Mesendoderm (in vitro differentiated cells): Measurements from ENCODE around the gene ADAMTS4.

Experiments used
- DNase-seq: peaks from one replicate; pipeline ENCODE4 v3.0.0; 2013
- H2AK5ac ChIP-seq: 2 replicates; pipeline ENCODE4 v1.6.1; 2013; ENCODE audit warnings: low read length, inconsistent platforms
- H2BK120ac ChIP-seq: 2 replicates; pipeline ENCODE4 v1.6.1; 2013; ENCODE audit warnings: low read depth, mild to moderate bottlenecking, low read length, moderate library complexity, mixed read lengths
- H2BK15ac ChIP-seq: replicated peaks from 2 replicates; pipeline ENCODE4 v1.6.1; 2013; ENCODE audit warnings: low read depth, mild to moderate bottlenecking, moderate library complexity
- H2BK5ac ChIP-seq: 2 replicates; pipeline ENCODE4 v1.6.1; 2013; ENCODE audit warnings: low read length, inconsistent platforms
- H3K18ac ChIP-seq: 2 replicates; pipeline ENCODE4 v1.6.1; 2013; ENCODE audit warnings: mild to moderate bottlenecking, low read length, mixed read lengths
- H3K23ac ChIP-seq: one replicate; pipeline ENCODE4 v1.6.1; 2013; ENCODE audit warnings: low read length
- H3K27ac ChIP-seq: 2 replicates; pipeline ENCODE4 v1.5.1; 2013; ENCODE audit warnings: low read depth, mild to moderate bottlenecking, inconsistent platforms, low read length, moderate library complexity
- H3K27me3 ChIP-seq: 2 replicates; pipeline ENCODE4 v1.6.1; 2013; ENCODE audit warnings: low read length, control low read depth, mild to moderate bottlenecking, inconsistent platforms; ENCODE audit not compliant: insufficient read depth, poor library complexity
- H3K36me3 ChIP-seq: 2 replicates; pipeline ENCODE4 v1.6.1; 2013; ENCODE audit warnings: low read length, inconsistent platforms; ENCODE audit not compliant: control insufficient read depth, insufficient read depth
- H3K4ac ChIP-seq: one replicate; pipeline ENCODE4 v1.6.1; 2013; ENCODE audit warnings: low read depth, mild to moderate bottlenecking, low read length, moderate library complexity
- H3K4me1 ChIP-seq: 2 replicates; pipeline ENCODE4 v1.6.1; 2013; ENCODE audit warnings: low read depth, low read length, inconsistent platforms; ENCODE audit not compliant: control insufficient read depth
- H3K4me2 ChIP-seq: 2 replicates; pipeline ENCODE4 v1.6.1; 2013; ENCODE audit warnings: low read length
- H3K4me3 ChIP-seq: 2 replicates; pipeline ENCODE4 v1.5.1; 2013; ENCODE audit warnings: mild to moderate bottlenecking, low read length
- H3K56ac ChIP-seq: one replicate; pipeline ENCODE4 v1.6.1; 2013; ENCODE audit warnings: low read length
- H3K79me1 ChIP-seq: 2 replicates; pipeline ENCODE4 v1.6.1; 2013; ENCODE audit warnings: low read length, inconsistent platforms
- H3K79me2 ChIP-seq: 2 replicates; pipeline ENCODE4 v1.6.1; 2013; ENCODE audit warnings: mild to moderate bottlenecking, low read length; ENCODE audit not compliant: control insufficient read depth, insufficient read depth
- H3K9ac ChIP-seq: 2 replicates; pipeline ENCODE4 v1.6.1; 2013; ENCODE audit warnings: low read length, inconsistent platforms
- H4K5ac ChIP-seq: one replicate; pipeline ENCODE4 v1.6.1; 2013; ENCODE audit warnings: low read length
- H4K8ac ChIP-seq: one replicate; pipeline ENCODE4 v1.6.1; 2013; ENCODE audit warnings: low read depth, mild to moderate bottlenecking, control low read depth, low read length, moderate library complexity
- WGBS: extraction: QIAGEN DNeasy Blood & Tissue Kit; methylation state at CpG from one replicate; pipeline ENCODE4 v1.1.7; 2013; ENCODE audit warnings: low lambda C conversion rate, missing lambda C conversion rate; ENCODE audit not compliant: insufficient coverage; ENCODE audit errors: extremely low coverage; 5-methylcytosine and 5-hydroxymethylcytosine counted together

Gene ADAMTS4

GRCh38 chr1:161157867-161158266 lies 41.0 kb downstream of the ADAMTS4 start:
- no peak for DNase-seq
- Histone ChIP-seq H3K9ac (no peak overlapping the region), H3K79me1 (peaks cover 5% of the 10 kb centered on the region), H3K18ac (no peak overlapping the region), H3K36me3 (no peaks in the 10 kb centered on the region), H4K8ac (no peak overlapping the region), H4K5ac (no peak overlapping the region), H2BK120ac (no peak overlapping the region), H2BK5ac (no peak overlapping the region), H3K23ac (no peak overlapping the region), H3K4me1 (peaks cover 4% of the 10 kb centered on the region), H3K4me2 (no peak overlapping the region), H2AK5ac (no peak overlapping the region), H3K27me3 (no peaks in the 10 kb centered on the region), H3K27ac (no peak overlapping the region), H2BK15ac (no peak overlapping the region), H3K56ac (no peak overlapping the region), H3K4ac (no peak overlapping the region), H3K4me3 (no peak overlapping the region), H3K79me2 (no peaks in the 10 kb centered on the region)
- WGBS = no CpG with 5 or more reads among the region's 1 CpG

GRCh38 chr1:161153682-161154337 lies 45.0 kb downstream of the ADAMTS4 start, which contains the start of gene UFC1:
UFC1 (plus strand) TSS chr1:161153978; CDS start chr1:161153998, 20 bp downstream.
- Histone ChIP-seq H3K36me3 (no peaks in the 10 kb centered on the region), H2AK5ac (no peak within 1 kb of the TSS), H3K4me1 (peaks cover 2% of the 10 kb centered on the region), H4K5ac (peak within 1 kb of the TSS; percentile 64), H3K23ac (no peak within 1 kb of the TSS), H3K79me1 (no peaks in the 10 kb centered on the region), H3K18ac (peak within 1 kb of the TSS; percentile 77), H3K27me3 (no peaks in the 10 kb centered on the region), H3K4me2 (peak within 1 kb of the TSS; percentile 47), H3K4ac (peak within 1 kb of the TSS; percentile 7), H3K4me3 (peak within 1 kb of the TSS; percentile 59), H2BK15ac (no peak within 1 kb of the TSS), H2BK120ac (no peak within 1 kb of the TSS), H3K27ac (peak within 1 kb of the TSS; percentile 28), H3K9ac (peak within 1 kb of the TSS; percentile 79), H2BK5ac (peak within 1 kb of the TSS; percentile 84), H3K56ac (peak within 1 kb of the TSS; percentile 95), H3K79me2 (no peaks in the 10 kb centered on the region), H4K8ac (peak within 1 kb of the TSS; percentile 91)
- DNase-seq = peak; percentile 95
- no CpG with 5 or more reads among the region's 33 CpGs for WGBS

- H2BK120ac ChIP-seq = no peak overlapping the region
- no peak overlapping the region for H3K4ac ChIP-seq
- WGBS = no CpG with 5 or more reads among the region's 9 CpGs
- H2BK5ac ChIP-seq = no peak overlapping the region
- no peak overlapping the region for H2AK5ac ChIP-seq
- no peaks in the 10 kb centered on the region for H3K79me2 ChIP-seq
- H3K36me3 ChIP-seq = no peaks in the 10 kb centered on the region
- H3K9ac ChIP-seq = no peak overlapping the region
- H3K4me1 ChIP-seq = peaks cover 2% of the 10 kb centered on the region
- peak overlapping the region; percentile 0 for H3K56ac ChIP-seq
- H3K27me3 ChIP-seq = no peaks in the 10 kb centered on the region
- H3K4me3 ChIP-seq = no peak overlapping the region
- H3K18ac ChIP-seq = no peak overlapping the region
- no peak overlapping the region for H3K23ac ChIP-seq
- no peak overlapping the region for H2BK15ac ChIP-seq
- H3K4me2 ChIP-seq = no peak overlapping the region
- no peak overlapping the region for H3K27ac ChIP-seq
- no peak overlapping the region for H4K5ac ChIP-seq
- no peak for DNase-seq
- no peaks in the 10 kb centered on the region for H3K79me1 ChIP-seq
- no peak overlapping the region for H4K8ac ChIP-seq
Observed at GRCh38 chr1:161153176-161153575, 45.7 kb downstream of the ADAMTS4 start.

GRCh38 chr1:161145832-161146231 lies 53.0 kb downstream of the ADAMTS4 start:
- H4K8ac ChIP-seq = no peak overlapping the region
- H3K27me3 ChIP-seq = no peaks in the 10 kb centered on the region
- WGBS = no CpG with 5 or more reads among the region's 3 CpGs
- no peaks in the 10 kb centered on the region for H3K79me2 ChIP-seq
- no peaks in the 10 kb centered on the region for H3K79me1 ChIP-seq
- H2BK5ac ChIP-seq = no peak overlapping the region
- H2BK15ac ChIP-seq = no peak overlapping the region
- no peak overlapping the region for H3K9ac ChIP-seq
- no peak for DNase-seq
- H3K23ac ChIP-seq = no peak overlapping the region
- no peak overlapping the region for H2AK5ac ChIP-seq
- no peak overlapping the region for H3K56ac ChIP-seq
- H3K4me1 ChIP-seq = no peaks in the 10 kb centered on the region
- no peak overlapping the region for H3K4me2 ChIP-seq
- H3K36me3 ChIP-seq = no peaks in the 10 kb centered on the region
- H3K4ac ChIP-seq = no peak overlapping the region
- no peak overlapping the region for H4K5ac ChIP-seq
- no peak overlapping the region for H2BK120ac ChIP-seq
- H3K18ac ChIP-seq = no peak overlapping the region
- H3K27ac ChIP-seq = no peak overlapping the region
- no peak overlapping the region for H3K4me3 ChIP-seq

GRCh38 chr1:161140755-161141400 lies 58.0 kb downstream of the ADAMTS4 start:
- Histone ChIP-seq H4K5ac (no peak overlapping the region), H3K4me3 (no peak overlapping the region), H3K4me1 (no peaks in the 10 kb centered on the region), H3K18ac (no peak overlapping the region), H2AK5ac (no peak overlapping the region), H3K4ac (no peak overlapping the region), H3K79me1 (no peaks in the 10 kb centered on the region), H3K79me2 (no peaks in the 10 kb centered on the region), H3K56ac (no peak overlapping the region), H3K23ac (no peak overlapping the region), H3K27me3 (no peaks in the 10 kb centered on the region), H2BK15ac (no peak overlapping the region), H2BK5ac (no peak overlapping the region), H3K36me3 (no peaks in the 10 kb centered on the region), H4K8ac (no peak overlapping the region), H3K9ac (no peak overlapping the region), H3K4me2 (no peak overlapping the region), H2BK120ac (no peak overlapping the region), H3K27ac (no peak overlapping the region)
- no peak for DNase-seq
- WGBS = no CpG with 5 or more reads among the region's 29 CpGs
